Measurements from ENCODE around the gene MAD1L1. TPM values are rescaled to one million over a fixed set of nuclear protein-coding genes. Genes with fewer than 3 reads are reported as not detected.

The MAD1L1 gene
- total RNA-seq, 2 experiments from 2014 or later = 58.3 to 65.3 TPM

GRCh38 chr7:1922071-1922869 lies 310.5 kb downstream of the MAD1L1 start:
- H3K27ac ChIP-seq (ENCODE audit: low read depth, low read length, poor library complexity, severe bottlenecking) = no peak overlapping the region
- H3K79me2 ChIP-seq (ENCODE audit: insufficient read depth, low read depth, low read length) = no peaks in the 10 kb centered on the region
- H4K20me1 ChIP-seq (ENCODE audit: insufficient read depth, low read length) = no peaks in the 10 kb centered on the region
- no peaks in the 10 kb centered on the region for H3K4me1 ChIP-seq (ENCODE audit: insufficient read depth, low read length, poor library complexity, severe bottlenecking)
- ChIA-PET POLR2A (interaction anchor here (0.6 to 0.7 kb wide), 2 partner anchors 141 to 254 kb away, joined by 3 read pairs; no protein-coding TSS in a partner anchor), CTCF (ENCODE audit: unreplicated experiment) (no interaction called here)
- no peaks in the 10 kb centered on the region for H3K9me2 ChIP-seq (ENCODE audit: insufficient read depth, low read length)
- DNase-seq (ENCODE audit: low spot score) = no peak
- H3K36me3 ChIP-seq (ENCODE audit: insufficient read depth, low read length) = no peaks in the 10 kb centered on the region
- no TSS peak for BruUV-seq (replicated peaks)
- TF ChIP-seq, protein P1, sequence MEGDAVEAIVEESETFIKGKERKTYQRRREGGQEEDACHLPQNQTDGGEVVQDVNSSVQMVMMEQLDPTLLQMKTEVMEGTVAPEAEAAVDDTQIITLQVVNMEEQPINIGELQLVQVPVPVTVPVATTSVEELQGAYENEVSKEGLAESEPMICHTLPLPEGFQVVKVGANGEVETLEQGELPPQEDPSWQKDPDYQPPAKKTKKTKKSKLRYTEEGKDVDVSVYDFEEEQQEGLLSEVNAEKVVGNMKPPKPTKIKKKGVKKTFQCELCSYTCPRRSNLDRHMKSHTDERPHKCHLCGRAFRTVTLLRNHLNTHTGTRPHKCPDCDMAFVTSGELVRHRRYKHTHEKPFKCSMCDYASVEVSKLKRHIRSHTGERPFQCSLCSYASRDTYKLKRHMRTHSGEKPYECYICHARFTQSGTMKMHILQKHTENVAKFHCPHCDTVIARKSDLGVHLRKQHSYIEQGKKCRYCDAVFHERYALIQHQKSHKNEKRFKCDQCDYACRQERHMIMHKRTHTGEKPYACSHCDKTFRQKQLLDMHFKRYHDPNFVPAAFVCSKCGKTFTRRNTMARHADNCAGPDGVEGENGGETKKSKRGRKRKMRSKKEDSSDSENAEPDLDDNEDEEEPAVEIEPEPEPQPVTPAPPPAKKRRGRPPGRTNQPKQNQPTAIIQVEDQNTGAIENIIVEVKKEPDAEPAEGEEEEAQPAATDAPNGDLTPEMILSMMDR (conservative IDR thresholded peaks at IDR 0.05; ENCODE audit: low read length) = no peak
- no peak for TF ChIP-seq EZH2phosphoT487 (IDR thresholded peaks at IDR 0.05; ENCODE audit: borderline replicate concordance, low read depth, low read length)
- H3K4me2 ChIP-seq (ENCODE audit: low read length) = no peak overlapping the region
- no peaks in the 10 kb centered on the region for H3K9me3 ChIP-seq (ENCODE audit: low read length)
- no peak overlapping the region for H3K4me3 ChIP-seq (ENCODE audit: low read depth, low read length, poor library complexity, severe bottlenecking)
- intact Hi-C loops (cut with micrococcal nuclease; ENCODE audit: unreplicated experiment) = no loop called here
- H2AFZ ChIP-seq (ENCODE audit: low read length) = no peak overlapping the region

DNA sequence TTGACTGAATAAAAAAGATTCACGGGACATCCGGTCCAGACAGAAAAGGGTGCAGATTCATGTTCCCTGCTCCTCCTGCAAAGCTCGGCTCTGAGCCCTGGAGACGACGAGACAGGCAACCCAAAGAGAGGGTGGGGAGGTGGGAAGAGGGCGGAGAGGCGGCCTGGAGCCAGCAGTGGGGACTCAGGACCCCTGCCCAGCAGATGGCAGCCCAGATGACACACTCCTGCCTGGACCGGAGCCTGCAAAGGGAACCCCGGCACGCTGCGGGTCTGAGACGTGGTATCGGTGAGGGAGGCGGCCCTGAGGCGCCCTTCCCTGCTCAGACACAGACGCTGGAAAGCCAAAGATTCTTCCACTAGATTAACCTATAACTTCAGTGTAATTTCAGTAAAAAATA lies 311.9 kb downstream of the MAD1L1 start:
- Histone ChIP-seq H2AFZ (ENCODE audit: low read length) (no peak overlapping the region), H3K27ac (ENCODE audit: low read depth, low read length, poor library complexity, severe bottlenecking) (no peak overlapping the region), H3K4me3 (ENCODE audit: low read depth, low read length, poor library complexity, severe bottlenecking) (no peak overlapping the region), H3K79me2 (ENCODE audit: insufficient read depth, low read depth, low read length) (no peaks in the 10 kb centered on the region), H3K9me2 (ENCODE audit: insufficient read depth, low read length) (no peaks in the 10 kb centered on the region), H3K4me2 (ENCODE audit: low read length) (no peak overlapping the region), H3K36me3 (ENCODE audit: insufficient read depth, low read length) (no peaks in the 10 kb centered on the region), H3K9me3 (ENCODE audit: low read length) (no peaks in the 10 kb centered on the region), H4K20me1 (ENCODE audit: insufficient read depth, low read length) (no peaks in the 10 kb centered on the region), H3K4me1 (ENCODE audit: insufficient read depth, low read length, poor library complexity, severe bottlenecking) (no peaks in the 10 kb centered on the region)
- no peak for DNase-seq (ENCODE audit: low spot score)
- POLR2A ChIA-PET = no interaction called here
- no peak for TF ChIP-seq EZH2phosphoT487 (IDR thresholded peaks at IDR 0.05; ENCODE audit: borderline replicate concordance, low read depth, low read length)
- TF ChIP-seq, protein P1 (conservative IDR thresholded peaks at IDR 0.05; ENCODE audit: low read length) = no peak
- intact Hi-C loops (cut with micrococcal nuclease; ENCODE audit: unreplicated experiment) = no loop called here
- BruUV-seq (replicated peaks) = no TSS peak
- CTCF ChIA-PET (ENCODE audit: unreplicated experiment) = no interaction called here

- intact Hi-C loops (cut with micrococcal nuclease; ENCODE audit: unreplicated experiment) = no loop called here
- Histone ChIP-seq H3K9me2 (ENCODE audit: insufficient read depth, low read length) (no peaks in the 10 kb centered on the region), H3K27ac (ENCODE audit: low read depth, low read length, poor library complexity, severe bottlenecking) (no peak overlapping the region), H4K20me1 (ENCODE audit: insufficient read depth, low read length) (no peaks in the 10 kb centered on the region), H3K4me3 (ENCODE audit: low read depth, low read length, poor library complexity, severe bottlenecking) (no peak overlapping the region), H2AFZ (ENCODE audit: low read length) (no peak overlapping the region), H3K9me3 (ENCODE audit: low read length) (no peaks in the 10 kb centered on the region), H3K4me2 (ENCODE audit: low read length) (peak overlapping the region; percentile 9; the same call in 1 of the 2 replicates), H3K4me1 (ENCODE audit: insufficient read depth, low read length, poor library complexity, severe bottlenecking) (no peaks in the 10 kb centered on the region), H3K79me2 (ENCODE audit: insufficient read depth, low read depth, low read length) (no peaks in the 10 kb centered on the region), H3K36me3 (ENCODE audit: insufficient read depth, low read length) (no peaks in the 10 kb centered on the region)
- TF ChIP-seq, protein P1 (conservative IDR thresholded peaks at IDR 0.05; ENCODE audit: low read length) = no peak
- no peak for TF ChIP-seq EZH2phosphoT487 (IDR thresholded peaks at IDR 0.05; ENCODE audit: borderline replicate concordance, low read depth, low read length)
- ChIA-PET CTCF (ENCODE audit: unreplicated experiment) (no interaction called here), POLR2A (no interaction called here)
- DNase-seq (ENCODE audit: low spot score) = no peak
- BruUV-seq (replicated peaks) = no TSS peak
Measured at GRCh38 chr7:1920266-1920681, 312.5 kb downstream of the MAD1L1 start.

Data from OCI-LY7 (cell line).